WTC11 (cell line): ENCODE measurements around the gene RIN3. TPM values are rescaled to one million over a fixed set of nuclear protein-coding genes. Genes with fewer than 3 reads are reported as not detected.
A peak's percentile ranks its signal among the peaks of the same experiment; 100 is the strongest.

Source experiments
- ATAC-seq: fragments of 200-7000 bp; cut with Tn5 transposase; 2 replicates; pipeline ENCODE4 v1.10.0; 2021; ENCODE audit warnings: mild to moderate bottlenecking, moderate library complexity
- CTCF ChIA-PET: fragments of 300-600 bp; sonication (Branson Sonifier 250); formaldehyde crosslinking; loops from one replicate; lab custom pipeline; 2021; ENCODE audit warnings: antibody characterized with exemption; lab: Charles Lee
- POLR2A ChIA-PET: fragments of 350-600 bp; sonication (Branson Sonifier 250); formaldehyde crosslinking; loops from one replicate; lab custom pipeline; 2021; ENCODE audit warnings: antibody characterized with exemption; lab: Charles Lee
- DNase-seq: peaks from one replicate; pipeline ENCODE4 v3.0.0; 2021; ENCODE audit warnings: low spot score
- H3K27ac Mint-ChIP-seq: 2 replicates; pipeline ENCODE4 v1.8.0; 2021; ENCODE audit warnings: mixed read lengths
- H3K27me3 Mint-ChIP-seq: 2 replicates; pipeline ENCODE4 v1.8.0; 2021; ENCODE audit warnings: low read depth, mild to moderate bottlenecking, moderate library complexity, mixed read lengths
- H3K36me3 Mint-ChIP-seq: 2 replicates; pipeline ENCODE4 v1.8.0; 2021; ENCODE audit warnings: mixed read lengths
- H3K4me1 Mint-ChIP-seq: 2 replicates; pipeline ENCODE4 v1.8.0; 2022; ENCODE audit warnings: mixed read lengths
- H3K4me3 Mint-ChIP-seq: 2 replicates; pipeline ENCODE4 v1.8.0; 2021; ENCODE audit warnings: mild to moderate bottlenecking, moderate library complexity, mixed read lengths
- H3K9me3 Mint-ChIP-seq: 2 replicates; pipeline ENCODE4 v1.8.0; 2021; ENCODE audit warnings: mixed read lengths
- CBFB ChIP-seq: sonication (generic); formaldehyde crosslinking; IDR thresholded peaks from 2 replicates; pipeline ENCODE4 v1.8.1; 2022; ENCODE audit warnings: mild to moderate bottlenecking, low read depth, missing genetic modification reagents
- CREM ChIP-seq: sonication (generic); formaldehyde crosslinking; IDR thresholded peaks from 2 replicates; pipeline ENCODE4 v1.8.1; 2022; ENCODE audit warnings: mild to moderate bottlenecking, missing genetic modification reagents, moderate library complexity
- FOXP1 ChIP-seq: sonication (generic); formaldehyde crosslinking; IDR thresholded peaks from 2 replicates; pipeline ENCODE4 v1.8.0; 2022; ENCODE audit warnings: missing genetic modification reagents, mild to moderate bottlenecking, moderate library complexity, borderline replicate concordance
- JUN ChIP-seq: sonication (generic); formaldehyde crosslinking; IDR thresholded peaks from 2 replicates; pipeline ENCODE4 v1.8.0; 2023; ENCODE audit warnings: mild to moderate bottlenecking, missing genetic modification reagents
- MYBL2 ChIP-seq: sonication (generic); formaldehyde crosslinking; IDR thresholded peaks from 2 replicates; pipeline ENCODE4 v1.8.1; 2023; ENCODE audit warnings: mild to moderate bottlenecking, moderate library complexity, missing genetic modification reagents
- NR1H2 ChIP-seq: sonication (generic); formaldehyde crosslinking; IDR thresholded peaks from 2 replicates; pipeline ENCODE4 v1.9.0; 2021; ENCODE audit warnings: mild to moderate bottlenecking, moderate library complexity, missing genetic modification reagents
- OVOL2 ChIP-seq: fragments of 250-450 bp; sonication (Bioruptor Pico); IDR thresholded peaks from 2 replicates; pipeline ENCODE4 v1.9.0; 2021; ENCODE audit warnings: mild to moderate bottlenecking, borderline replicate concordance
- PRRX2 ChIP-seq: fragments of 250-450 bp; sonication (Bioruptor Pico); IDR thresholded peaks from 2 replicates; pipeline ENCODE4 v1.8.0; 2021; ENCODE audit warnings: mild to moderate bottlenecking
- RELA ChIP-seq: sonication (generic); formaldehyde crosslinking; IDR thresholded peaks from 2 replicates; pipeline ENCODE4 v1.8.1; 2022; ENCODE audit warnings: missing genetic modification reagents, mild to moderate bottlenecking, borderline replicate concordance
- RORB ChIP-seq: fragments of 250-450 bp; sonication (Bioruptor Pico); IDR thresholded peaks from 2 replicates; pipeline ENCODE4 v1.9.0; 2021; ENCODE audit warnings: mild to moderate bottlenecking
- SMAD3 ChIP-seq: sonication (generic); formaldehyde crosslinking; IDR thresholded peaks from 2 replicates; pipeline ENCODE4 v1.8.0; 2022; ENCODE audit warnings: missing genetic modification reagents, mild to moderate bottlenecking, borderline replicate concordance
- SMAD4 ChIP-seq: sonication (generic); formaldehyde crosslinking; IDR thresholded peaks from 2 replicates; pipeline ENCODE4 v1.8.0; 2022; ENCODE audit warnings: mild to moderate bottlenecking, missing genetic modification reagents
- SOX15 ChIP-seq: fragments of 250-450 bp; sonication (Bioruptor Pico); IDR thresholded peaks from 2 replicates; pipeline ENCODE4 v1.9.0; 2021; ENCODE audit warnings: mild to moderate bottlenecking
- SP1 ChIP-seq: sonication (generic); formaldehyde crosslinking; conservative IDR thresholded peaks from 2 replicates; pipeline ENCODE4 v1.8.1; 2022; ENCODE audit warnings: missing genetic modification reagents
- TCF7 ChIP-seq: sonication (generic); formaldehyde crosslinking; IDR thresholded peaks from 2 replicates; pipeline ENCODE4 v1.8.0; 2022; ENCODE audit warnings: mild to moderate bottlenecking, low read depth, missing genetic modification reagents, moderate library complexity
- TEAD4 ChIP-seq: sonication (generic); formaldehyde crosslinking; IDR thresholded peaks from 2 replicates; pipeline ENCODE4 v1.8.0; 2022; ENCODE audit warnings: mild to moderate bottlenecking, missing genetic modification reagents
- ZNF219 ChIP-seq: sonication (generic); formaldehyde crosslinking; IDR thresholded peaks from 2 replicates; pipeline ENCODE4 v1.8.0; 2023; ENCODE audit warnings: missing genetic modification reagents, mild to moderate bottlenecking, borderline replicate concordance
- ZNF263 ChIP-seq: sonication (generic); formaldehyde crosslinking; IDR thresholded peaks from 2 replicates; pipeline ENCODE4 v1.8.1; 2022; ENCODE audit warnings: low read depth, mild to moderate bottlenecking, moderate library complexity, missing genetic modification reagents
- total RNA-seq: library from RNA; stranded (reverse); gene quantifications from 3 replicates; pipeline ENCODE4 v1.2.3, GENCODE V29; 2021
- TF ChIP-seq, protein P1 (sequence below): fragments of 250-450 bp; sonication (Bioruptor Pico); IDR thresholded peaks from 2 replicates; pipeline ENCODE4 v1.8.0; 2021; ENCODE audit warnings: mild to moderate bottlenecking
- TF ChIP-seq, protein P2 (sequence below): sonication (generic); formaldehyde crosslinking; IDR thresholded peaks from 2 replicates; pipeline ENCODE4 v1.8.0; 2022; ENCODE audit warnings: mild to moderate bottlenecking, missing genetic modification reagents
- TF ChIP-seq, protein P3 (sequence below): fragments of 250-450 bp; sonication (Bioruptor Pico); conservative IDR thresholded peaks from 2 replicates; pipeline ENCODE4 v1.9.0; 2021; ENCODE audit warnings: mild to moderate bottlenecking
- TF ChIP-seq, protein P4 (sequence below): sonication (generic); formaldehyde crosslinking; IDR thresholded peaks from 2 replicates; pipeline ENCODE4 v1.8.1; 2022; ENCODE audit warnings: low read depth, missing genetic modification reagents, borderline replicate concordance
- TF ChIP-seq, protein P5 (sequence below): sonication (generic); formaldehyde crosslinking; IDR thresholded peaks from 2 replicates; pipeline ENCODE4 v1.8.1; 2023; ENCODE audit warnings: mild to moderate bottlenecking, missing genetic modification reagents

The RIN3 gene
- total RNA-seq, 1 experiment from 2014 or later, result 3.3 TPM

DNA sequence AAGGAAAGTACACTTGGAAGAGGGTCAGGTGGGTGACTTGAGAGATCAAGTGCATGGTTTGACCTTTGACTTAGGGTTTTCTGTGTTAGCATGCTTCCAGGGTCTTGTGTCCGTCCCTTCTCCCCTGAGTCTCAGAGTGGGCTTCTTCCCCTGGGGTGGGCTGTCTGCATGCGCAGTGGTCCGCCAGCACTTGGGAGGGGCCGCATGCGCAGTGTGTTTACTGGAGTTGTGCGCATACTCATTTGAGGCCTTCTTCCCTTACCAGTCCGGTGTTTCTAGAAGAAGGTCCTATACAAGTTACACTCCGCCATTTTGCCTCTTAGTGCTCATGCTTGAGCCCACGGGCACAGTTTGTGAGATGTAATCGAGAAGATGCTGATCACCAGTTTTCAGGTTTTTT, 58.5 kb downstream of the RIN3 start:
- Mint-ChIP-seq H3K9me3 (peaks cover 10% of the 10 kb centered on the region), H3K27me3 (no peaks in the 10 kb centered on the region; the same call in 1 of the 2 replicates), H3K4me1 (peaks cover 20% of the 10 kb centered on the region), H3K4me3 (no peak overlapping the region), H3K36me3 (peaks cover 6% of the 10 kb centered on the region; the same call in 1 of the 2 replicates), H3K27ac (no peak overlapping the region)
- TF ChIP-seq SOX15 (CRISPR knock-in tag), result no peak
- TF ChIP-seq OVOL2 (CRISPR knock-in tag), result no peak
- no peak for TF ChIP-seq JUN (CRISPR knock-in tag)
- POLR2A ChIA-PET, result no interaction called here
- ATAC-seq (no peak), DNase-seq (no peak)
- CTCF ChIA-PET, result no interaction called here

DNA sequence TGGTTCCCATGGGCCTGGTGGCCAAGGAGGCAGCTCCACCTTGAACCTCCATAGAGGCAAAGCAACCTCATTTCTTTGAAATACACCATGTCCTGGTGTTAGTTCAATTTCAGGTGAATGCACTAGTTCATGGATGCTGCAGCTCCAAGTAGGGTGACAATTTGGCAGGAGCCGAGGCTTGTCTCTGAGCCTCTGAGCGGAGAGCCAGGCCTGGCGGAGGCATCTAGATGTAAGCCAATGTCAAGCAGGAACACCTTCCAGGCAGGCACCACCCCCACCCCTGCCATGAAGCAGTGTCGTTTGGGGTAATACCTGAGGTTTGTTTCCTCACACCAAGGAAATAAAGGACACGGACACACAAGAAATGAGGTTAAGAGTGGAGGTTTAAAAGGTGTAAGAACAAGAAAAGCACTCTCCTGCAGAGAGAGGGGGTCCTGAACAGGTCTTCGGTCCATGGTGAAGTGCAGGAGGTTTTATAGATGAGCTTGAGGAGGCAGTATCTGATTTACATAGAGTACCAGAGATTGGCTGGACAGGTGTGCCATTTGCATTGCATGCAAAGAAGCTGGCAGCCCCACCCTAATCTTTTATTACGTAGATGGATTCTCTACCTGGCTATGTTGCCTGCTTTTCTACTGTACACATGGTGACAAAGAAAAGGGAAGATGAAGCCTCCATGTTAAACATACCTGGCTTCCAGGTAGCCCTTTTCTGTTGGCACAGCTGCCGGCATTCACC, 60.3 kb downstream of the RIN3 start:
- no peaks in the 10 kb centered on the region for H3K9me3 Mint-ChIP-seq
- DNase-seq (no peak), ATAC-seq (peak; percentile 76)
- no peaks in the 10 kb centered on the region for H3K27me3 Mint-ChIP-seq
- ChIA-PET POLR2A (no interaction called here), CTCF (interaction anchor here (0.8 to 1.6 kb wide), 5 partner anchors 16 to 113 kb away, joined by 3 to 9 read pairs (median 5); no protein-coding TSS in a partner anchor)
- peaks cover 20% of the 10 kb centered on the region for H3K4me1 Mint-ChIP-seq
- H3K4me3 Mint-ChIP-seq, result 0 out of 2 replicates have a peak overlapping the region, but pooled peaks have one; percentile 8
- H3K27ac Mint-ChIP-seq, result no peak overlapping the region
- TF ChIP-seq TCF7 (no peak), FOXP1 (no peak), PRRX2 (CRISPR knock-in tag) (no peak), SP1 (CRISPR knock-in tag) (no peak), MYBL2 (CRISPR knock-in tag) (no peak), ZNF219 (CRISPR knock-in tag) (no peak), SMAD3 (no peak), CBFB (no peak), TEAD4 (CRISPR knock-in tag) (no peak), ZNF263 (CRISPR knock-in tag) (no peak), RELA (no peak), RORB (CRISPR knock-in tag) (no peak), NR1H2 (CRISPR knock-in tag) (no peak), SMAD4 (CRISPR knock-in tag) (no peak), CREM (CRISPR knock-in tag) (no peak)
- TF ChIP-seq, protein P1, sequence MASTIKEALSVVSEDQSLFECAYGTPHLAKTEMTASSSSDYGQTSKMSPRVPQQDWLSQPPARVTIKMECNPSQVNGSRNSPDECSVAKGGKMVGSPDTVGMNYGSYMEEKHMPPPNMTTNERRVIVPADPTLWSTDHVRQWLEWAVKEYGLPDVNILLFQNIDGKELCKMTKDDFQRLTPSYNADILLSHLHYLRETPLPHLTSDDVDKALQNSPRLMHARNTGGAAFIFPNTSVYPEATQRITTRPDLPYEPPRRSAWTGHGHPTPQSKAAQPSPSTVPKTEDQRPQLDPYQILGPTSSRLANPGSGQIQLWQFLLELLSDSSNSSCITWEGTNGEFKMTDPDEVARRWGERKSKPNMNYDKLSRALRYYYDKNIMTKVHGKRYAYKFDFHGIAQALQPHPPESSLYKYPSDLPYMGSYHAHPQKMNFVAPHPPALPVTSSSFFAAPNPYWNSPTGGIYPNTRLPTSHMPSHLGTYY (CRISPR knock-in tag), result no peak
- TF ChIP-seq, protein P2, sequence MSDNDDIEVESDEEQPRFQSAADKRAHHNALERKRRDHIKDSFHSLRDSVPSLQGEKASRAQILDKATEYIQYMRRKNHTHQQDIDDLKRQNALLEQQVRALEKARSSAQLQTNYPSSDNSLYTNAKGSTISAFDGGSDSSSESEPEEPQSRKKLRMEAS (CRISPR knock-in tag), result no peak
- TF ChIP-seq, protein P3, sequence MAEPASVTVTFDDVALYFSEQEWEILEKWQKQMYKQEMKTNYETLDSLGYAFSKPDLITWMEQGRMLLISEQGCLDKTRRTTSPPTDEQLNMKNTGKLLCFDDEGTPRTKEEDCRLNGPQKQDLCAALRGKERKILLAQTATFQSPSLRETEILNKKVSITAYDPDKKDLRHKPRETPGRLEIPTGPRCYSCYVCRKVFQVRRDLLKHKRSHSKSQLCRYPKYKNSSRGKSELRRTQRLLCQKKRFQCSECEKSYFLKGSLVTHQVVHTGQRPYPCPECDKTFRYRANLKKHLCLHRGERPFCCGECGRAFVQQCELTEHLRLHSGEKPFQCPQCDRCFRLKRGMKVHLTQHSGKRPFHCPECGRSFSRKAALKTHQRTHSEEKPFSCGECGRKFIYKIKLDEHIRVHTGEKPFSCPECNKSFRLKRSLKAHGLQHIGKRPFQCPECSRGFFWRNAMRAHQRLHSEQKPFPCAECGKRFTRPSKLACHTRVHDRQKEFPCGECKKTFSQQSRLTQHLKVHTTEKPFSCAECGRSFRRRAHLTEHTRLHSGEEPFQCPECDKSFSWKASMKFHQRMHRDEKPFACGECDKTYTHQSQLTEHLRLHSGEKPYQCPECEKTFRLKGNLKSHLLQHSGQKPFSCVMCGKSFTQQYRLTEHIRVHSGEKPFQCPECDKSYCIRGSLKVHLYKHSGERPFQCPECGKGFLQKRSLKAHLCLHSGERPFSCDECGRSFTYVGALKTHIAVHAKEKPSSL (CRISPR knock-in tag), result no peak
- TF ChIP-seq, protein P4, sequence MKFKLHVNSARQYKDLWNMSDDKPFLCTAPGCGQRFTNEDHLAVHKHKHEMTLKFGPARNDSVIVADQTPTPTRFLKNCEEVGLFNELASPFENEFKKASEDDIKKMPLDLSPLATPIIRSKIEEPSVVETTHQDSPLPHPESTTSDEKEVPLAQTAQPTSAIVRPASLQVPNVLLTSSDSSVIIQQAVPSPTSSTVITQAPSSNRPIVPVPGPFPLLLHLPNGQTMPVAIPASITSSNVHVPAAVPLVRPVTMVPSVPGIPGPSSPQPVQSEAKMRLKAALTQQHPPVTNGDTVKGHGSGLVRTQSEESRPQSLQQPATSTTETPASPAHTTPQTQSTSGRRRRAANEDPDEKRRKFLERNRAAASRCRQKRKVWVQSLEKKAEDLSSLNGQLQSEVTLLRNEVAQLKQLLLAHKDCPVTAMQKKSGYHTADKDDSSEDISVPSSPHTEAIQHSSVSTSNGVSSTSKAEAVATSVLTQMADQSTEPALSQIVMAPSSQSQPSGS (CRISPR knock-in tag), result no peak
- TF ChIP-seq, protein P5, sequence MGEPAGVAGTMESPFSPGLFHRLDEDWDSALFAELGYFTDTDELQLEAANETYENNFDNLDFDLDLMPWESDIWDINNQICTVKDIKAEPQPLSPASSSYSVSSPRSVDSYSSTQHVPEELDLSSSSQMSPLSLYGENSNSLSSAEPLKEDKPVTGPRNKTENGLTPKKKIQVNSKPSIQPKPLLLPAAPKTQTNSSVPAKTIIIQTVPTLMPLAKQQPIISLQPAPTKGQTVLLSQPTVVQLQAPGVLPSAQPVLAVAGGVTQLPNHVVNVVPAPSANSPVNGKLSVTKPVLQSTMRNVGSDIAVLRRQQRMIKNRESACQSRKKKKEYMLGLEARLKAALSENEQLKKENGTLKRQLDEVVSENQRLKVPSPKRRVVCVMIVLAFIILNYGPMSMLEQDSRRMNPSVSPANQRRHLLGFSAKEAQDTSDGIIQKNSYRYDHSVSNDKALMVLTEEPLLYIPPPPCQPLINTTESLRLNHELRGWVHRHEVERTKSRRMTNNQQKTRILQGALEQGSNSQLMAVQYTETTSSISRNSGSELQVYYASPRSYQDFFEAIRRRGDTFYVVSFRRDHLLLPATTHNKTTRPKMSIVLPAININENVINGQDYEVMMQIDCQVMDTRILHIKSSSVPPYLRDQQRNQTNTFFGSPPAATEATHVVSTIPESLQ (CRISPR knock-in tag), result no peak
- H3K36me3 Mint-ChIP-seq, result no peaks in the 10 kb centered on the region
